K562 treated with DMSO at 1 percent for 24 hours (cell line): ENCODE measurements around the gene APOBEC3H. TPM values are rescaled to one million over a fixed set of nuclear protein-coding genes. Genes with fewer than 3 reads are reported as not detected.

ENCODE experiments used
- total RNA-seq: library from RNA; unstranded; fragments of 300-600 nt; gene quantifications from 2 replicates; pipeline ENCODE4 v1.2.3, GENCODE V29; 2022; ENCODE audit warnings: low read depth; ENCODE audit not compliant: insufficient read depth

The APOBEC3H gene
- total RNA-seq: not detected in 2 replicates

GRCh38 chr22:39097098-39098020 lies at the start of gene APOBEC3H:
TSS of gene APOBEC3H (plus strand) at chr22:39097244. CDS start at chr22:39100279, 3,035 bp downstream.

GRCh38 chr22:39077026-39077840 lies 19.8 kb upstream of the APOBEC3H start, which contains the start of gene APOBEC3G:
TSS of gene APOBEC3G (plus strand) at chr22:39077275. CDS start at chr22:39077362, 87 bp downstream.

GRCh38 chr22:39152511-39153219 lies 55.6 kb downstream of the APOBEC3H start, which contains the start of gene CBX7:
TSS of gene CBX7 (minus strand) at chr22:39152680. CDS start at chr22:39152444, 236 bp downstream.

Other genes starting within 250 kb of the APOBEC3H start
- gene CBX6, start 225.0 kb upstream of the APOBEC3H start, total RNA-seq: 12.3 and 12.5 TPM in 2 replicates
- gene APOBEC3A, start 139.6 kb upstream of the APOBEC3H start, total RNA-seq: not detected in 2 replicates
- gene APOBEC3B, start 114.9 kb upstream of the APOBEC3H start, total RNA-seq: 65.1 and 67.3 TPM in 2 replicates
- gene APOBEC3C, start 83.0 kb upstream of the APOBEC3H start, total RNA-seq: 44.4 and 50.0 TPM in 2 replicates
- 5.3 and 6.7 TPM in 2 replicates for gene APOBEC3D, start 76.1 kb upstream of the APOBEC3H start, total RNA-seq
- gene APOBEC3F, start 56.4 kb upstream of the APOBEC3H start, total RNA-seq: 4.4 TPM in 2 replicates
- 9.4 and 10.8 TPM in 2 replicates for gene APOBEC3G, start 20.0 kb upstream of the APOBEC3H start, total RNA-seq
- gene CBX7, start 55.4 kb downstream of the APOBEC3H start, total RNA-seq: 7.4 and 9.1 TPM in 2 replicates
- 0.36 and 0.69 TPM in 2 replicates for gene PDGFB, start 147.7 kb downstream of the APOBEC3H start, total RNA-seq
- 3,803 and 4,081 TPM in 2 replicates for gene RPL3, start 222.4 kb downstream of the APOBEC3H start, total RNA-seq